Type B pancreatic cell (in vitro differentiated cells): ENCODE data around the gene ADCY4. TPM values are rescaled to one million over a fixed set of nuclear protein-coding genes. Genes with fewer than 3 reads are reported as not detected.

ENCODE experiments used
- DNase-seq: peaks from one replicate; pipeline ENCODE4 v3.0.0; 2021; ENCODE audit warnings: mixed read lengths; ENCODE audit not compliant: unreplicated experiment; ENCODE audit errors: extremely low spot score
- H3K27ac Mint-ChIP-seq: 2 replicates; pipeline ENCODE4 v1.8.0; 2021; ENCODE audit warnings: mild to moderate bottlenecking, mixed read lengths
- H3K27me3 Mint-ChIP-seq: 2 replicates; pipeline ENCODE4 v1.8.0; 2021; ENCODE audit warnings: mixed read lengths
- H3K36me3 Mint-ChIP-seq: 2 replicates; pipeline ENCODE4 v1.8.0; 2021; ENCODE audit warnings: mixed read lengths
- H3K4me1 Mint-ChIP-seq: one replicate; pipeline ENCODE4 v1.8.0; 2021; ENCODE audit warnings: mixed read lengths; ENCODE audit not compliant: unreplicated experiment
- H3K4me3 Mint-ChIP-seq: 2 replicates; pipeline ENCODE4 v1.8.0; 2021; ENCODE audit warnings: mild to moderate bottlenecking, mixed read lengths
- H3K9me3 Mint-ChIP-seq: 2 replicates; pipeline ENCODE4 v1.8.0; 2021; ENCODE audit warnings: mixed read lengths
- total RNA-seq: library from RNA; stranded (reverse); gene quantifications from 2 replicates; pipeline ENCODE4 v1.2.1, GENCODE V29; 2021; ENCODE audit warnings: low replicate concordance
- TF ChIP-seq, protein P1 (sequence below): fragments of 200-600 bp; sonication (generic); conservative IDR thresholded peaks from 2 replicates; pipeline ENCODE4 v1.5.0; 2021; ENCODE audit warnings: antibody characterized with exemption, mild to moderate bottlenecking

Gene ADCY4
- total RNA-seq, 1 donor from 2014 or later = 2.5 TPM

DNA sequence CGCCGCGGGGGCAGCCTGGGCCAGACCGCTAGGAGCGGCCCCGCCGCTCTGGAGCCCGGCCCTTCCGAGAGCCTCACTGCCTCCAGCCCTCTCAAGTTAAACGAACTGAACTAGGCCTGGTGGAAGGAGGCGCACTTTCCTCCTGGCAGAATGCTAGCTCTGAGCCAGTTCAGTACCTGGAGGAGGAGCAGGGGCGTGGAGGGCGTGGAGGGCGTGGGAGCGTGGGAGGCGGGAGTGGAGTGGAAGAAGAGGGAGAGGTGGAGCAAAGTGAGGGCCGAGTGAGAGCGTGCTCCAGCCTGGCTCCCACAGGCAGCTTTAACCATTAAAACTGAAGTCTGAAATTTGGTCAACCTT, 18.3 kb downstream of the ADCY4 start:
- no peaks in the 10 kb centered on the region for H3K36me3 Mint-ChIP-seq
- peaks cover 8% of the 10 kb centered on the region for H3K4me1 Mint-ChIP-seq
- no peak overlapping the region for H3K27ac Mint-ChIP-seq
- no peaks in the 10 kb centered on the region for H3K9me3 Mint-ChIP-seq
- H3K4me3 Mint-ChIP-seq = no peak overlapping the region
- TF ChIP-seq, protein P1, sequence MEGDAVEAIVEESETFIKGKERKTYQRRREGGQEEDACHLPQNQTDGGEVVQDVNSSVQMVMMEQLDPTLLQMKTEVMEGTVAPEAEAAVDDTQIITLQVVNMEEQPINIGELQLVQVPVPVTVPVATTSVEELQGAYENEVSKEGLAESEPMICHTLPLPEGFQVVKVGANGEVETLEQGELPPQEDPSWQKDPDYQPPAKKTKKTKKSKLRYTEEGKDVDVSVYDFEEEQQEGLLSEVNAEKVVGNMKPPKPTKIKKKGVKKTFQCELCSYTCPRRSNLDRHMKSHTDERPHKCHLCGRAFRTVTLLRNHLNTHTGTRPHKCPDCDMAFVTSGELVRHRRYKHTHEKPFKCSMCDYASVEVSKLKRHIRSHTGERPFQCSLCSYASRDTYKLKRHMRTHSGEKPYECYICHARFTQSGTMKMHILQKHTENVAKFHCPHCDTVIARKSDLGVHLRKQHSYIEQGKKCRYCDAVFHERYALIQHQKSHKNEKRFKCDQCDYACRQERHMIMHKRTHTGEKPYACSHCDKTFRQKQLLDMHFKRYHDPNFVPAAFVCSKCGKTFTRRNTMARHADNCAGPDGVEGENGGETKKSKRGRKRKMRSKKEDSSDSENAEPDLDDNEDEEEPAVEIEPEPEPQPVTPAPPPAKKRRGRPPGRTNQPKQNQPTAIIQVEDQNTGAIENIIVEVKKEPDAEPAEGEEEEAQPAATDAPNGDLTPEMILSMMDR = no peak
- H3K27me3 Mint-ChIP-seq = peaks cover 44% of the 10 kb centered on the region
- DNase-seq = no peak

DNA sequence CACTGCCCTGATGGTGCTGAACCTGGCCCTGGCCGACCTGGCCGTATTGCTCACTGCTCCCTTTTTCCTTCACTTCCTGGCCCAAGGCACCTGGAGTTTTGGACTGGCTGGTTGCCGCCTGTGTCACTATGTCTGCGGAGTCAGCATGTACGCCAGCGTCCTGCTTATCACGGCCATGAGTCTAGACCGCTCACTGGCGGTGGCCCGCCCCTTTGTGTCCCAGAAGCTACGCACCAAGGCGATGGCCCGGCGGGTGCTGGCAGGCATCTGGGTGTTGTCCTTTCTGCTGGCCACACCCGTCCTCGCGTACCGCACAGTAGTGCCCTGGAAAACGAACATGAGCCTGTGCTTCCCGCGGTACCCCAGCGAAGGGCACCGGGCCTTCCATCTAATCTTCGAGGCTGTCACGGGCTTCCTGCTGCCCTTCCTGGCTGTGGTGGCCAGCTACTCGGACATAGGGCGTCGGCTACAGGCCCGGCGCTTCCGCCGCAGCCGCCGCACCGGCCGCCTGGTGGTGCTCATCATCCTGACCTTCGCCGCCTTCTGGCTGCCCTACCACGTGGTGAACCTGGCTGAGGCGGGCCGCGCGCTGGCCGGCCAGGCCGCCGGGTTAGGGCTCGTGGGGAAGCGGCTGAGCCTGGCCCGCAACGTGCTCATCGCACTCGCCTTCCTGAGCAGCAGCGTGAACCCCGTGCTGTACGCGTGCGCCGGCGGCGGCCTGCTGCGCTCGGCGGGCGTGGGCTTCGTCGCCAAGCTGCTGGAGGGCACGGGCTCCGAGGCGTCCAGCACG, 18.9 kb downstream of the ADCY4 start:
- H3K4me1 Mint-ChIP-seq = peaks cover 8% of the 10 kb centered on the region
- DNase-seq = no peak
- H3K4me3 Mint-ChIP-seq = no peak overlapping the region
- H3K27me3 Mint-ChIP-seq = peaks cover 43% of the 10 kb centered on the region
- no peaks in the 10 kb centered on the region for H3K36me3 Mint-ChIP-seq
- H3K9me3 Mint-ChIP-seq = no peaks in the 10 kb centered on the region
- no peak overlapping the region for H3K27ac Mint-ChIP-seq
- TF ChIP-seq, protein P1 = no peak

DNA sequence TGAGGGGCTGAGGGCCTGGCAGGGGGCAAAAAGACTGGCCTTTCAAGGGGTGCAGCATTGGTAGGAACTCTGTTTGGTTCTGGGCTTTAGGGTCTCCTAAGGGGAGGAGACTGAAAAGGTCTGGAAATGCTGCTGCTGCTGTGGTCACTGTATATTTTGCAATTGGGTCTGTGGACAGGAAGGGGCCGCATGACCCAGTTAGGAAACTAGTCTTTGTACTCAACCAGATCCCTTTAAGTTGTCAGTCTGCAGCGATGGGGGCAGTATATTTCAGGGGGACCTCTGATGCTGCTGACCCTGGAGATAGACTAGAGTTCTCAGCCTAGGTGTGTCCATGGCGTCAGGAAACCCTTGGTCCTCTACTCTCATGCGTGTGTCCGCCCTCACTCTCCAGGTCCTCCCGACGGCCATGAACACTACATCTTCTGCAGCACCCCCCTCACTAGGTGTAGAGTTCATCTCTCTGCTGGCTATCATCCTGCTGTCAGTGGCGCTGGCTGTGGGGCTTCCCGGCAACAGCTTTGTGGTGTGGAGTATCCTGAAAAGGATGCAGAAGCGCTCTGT, 19.5 kb downstream of the ADCY4 start:
- H3K9me3 Mint-ChIP-seq = no peaks in the 10 kb centered on the region
- no peak overlapping the region for H3K4me3 Mint-ChIP-seq
- peaks cover 41% of the 10 kb centered on the region for H3K27me3 Mint-ChIP-seq
- no peak overlapping the region for H3K27ac Mint-ChIP-seq
- no peaks in the 10 kb centered on the region for H3K36me3 Mint-ChIP-seq
- no peak for DNase-seq
- peaks cover 8% of the 10 kb centered on the region for H3K4me1 Mint-ChIP-seq
- TF ChIP-seq, protein P1 = no peak

DNA sequence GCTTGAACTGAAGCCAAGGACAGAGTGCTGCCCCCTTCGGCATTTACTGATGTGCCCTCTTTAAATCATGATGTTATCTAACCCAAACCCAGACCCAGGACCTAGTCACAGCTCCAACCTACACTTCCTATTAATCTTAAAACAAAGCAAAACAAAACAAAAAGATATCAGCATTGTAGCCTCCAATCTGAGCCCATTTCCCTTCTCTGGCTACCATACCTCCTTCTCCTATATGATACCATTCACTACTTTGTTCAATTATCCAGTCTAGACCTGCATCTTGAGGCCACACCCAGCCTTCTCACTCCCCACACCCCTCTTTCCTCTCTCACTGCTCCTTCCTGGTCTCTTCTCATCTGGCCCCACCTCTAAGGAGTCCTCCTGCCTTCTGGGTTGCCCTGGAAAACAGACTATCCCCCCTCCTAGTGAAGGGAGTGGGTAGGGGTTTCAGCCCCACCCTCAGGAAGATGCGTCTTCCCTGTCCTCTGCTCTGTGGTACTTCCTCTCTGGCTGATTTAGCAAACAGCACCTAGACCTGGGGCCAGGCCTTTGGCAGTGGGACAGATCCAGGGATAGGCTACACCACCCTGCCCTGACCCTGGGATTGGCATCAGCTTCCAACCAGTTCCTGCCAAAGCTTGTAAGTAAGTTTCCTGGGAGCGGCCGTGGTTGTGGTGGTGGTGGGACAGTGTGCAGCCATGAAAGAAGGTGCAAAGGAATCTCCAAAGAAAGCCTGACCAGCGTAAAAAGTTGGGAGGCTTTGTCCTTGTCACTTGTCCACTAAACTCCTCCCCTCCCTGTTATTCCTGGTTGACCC, 20.3 kb downstream of the ADCY4 start:
- Mint-ChIP-seq H3K4me3 (no peak overlapping the region), H3K27me3 (peaks cover 34% of the 10 kb centered on the region), H3K36me3 (no peaks in the 10 kb centered on the region), H3K27ac (no peak overlapping the region), H3K9me3 (no peaks in the 10 kb centered on the region), H3K4me1 (peaks cover 8% of the 10 kb centered on the region)
- TF ChIP-seq, protein P1 = no peak
- DNase-seq = no peak

DNA sequence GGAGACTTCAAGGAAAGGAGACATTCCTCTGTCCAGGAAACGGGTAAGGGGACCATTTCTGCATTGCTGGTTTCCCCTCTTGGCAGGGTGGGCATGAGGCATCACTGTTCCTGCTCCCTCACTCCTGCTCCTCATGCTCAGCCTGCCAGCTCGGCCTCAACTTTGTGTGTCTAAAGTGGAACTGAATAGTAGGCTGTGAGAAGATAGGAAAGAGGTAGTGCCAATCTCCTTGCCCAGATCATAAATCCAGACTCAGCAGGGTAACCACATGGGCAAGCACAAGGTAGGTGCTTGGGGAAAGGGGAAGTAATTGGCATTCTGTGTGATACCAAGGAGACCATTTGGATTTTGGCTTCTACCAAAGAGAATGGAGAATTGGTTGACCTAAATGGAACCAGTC, 21.0 kb downstream of the ADCY4 start:
- no peaks in the 10 kb centered on the region for H3K9me3 Mint-ChIP-seq
- peaks cover 27% of the 10 kb centered on the region for H3K27me3 Mint-ChIP-seq
- DNase-seq = no peak
- H3K4me3 Mint-ChIP-seq = no peak overlapping the region
- peaks cover 8% of the 10 kb centered on the region for H3K4me1 Mint-ChIP-seq
- peaks cover 3% of the 10 kb centered on the region for H3K36me3 Mint-ChIP-seq
- TF ChIP-seq, protein P1 = no peak
- no peak overlapping the region for H3K27ac Mint-ChIP-seq
